Smooth muscle cell (in vitro differentiated cells): ENCODE results near the gene NCK2. TPM values are rescaled to one million over a fixed set of nuclear protein-coding genes. Genes with fewer than 3 reads are reported as not detected.

Experiments
- DNase-seq: peaks from one replicate; lab custom pipeline; 2025; ENCODE audit not compliant: unreplicated experiment; lab: John Stamatoyannopoulos, UW
- H2AFZ ChIP-seq: fragments of 200-600 bp; sonication (generic); 2 replicates; pipeline ENCODE4 v1.6.0; 2016; ENCODE audit warnings: antibody characterized with exemption, low read depth, mild to moderate bottlenecking
- H3F3A ChIP-seq: fragments of 200-600 bp; sonication (generic); 2 replicates; pipeline ENCODE4 v1.6.0; 2017; ENCODE audit warnings: antibody characterized with exemption, low read depth
- H3K27ac ChIP-seq: fragments of 200-600 bp; sonication (generic); 2 replicates; pipeline ENCODE4 v1.5.1; 2016; ENCODE audit warnings: low read depth, mild to moderate bottlenecking
- H3K27me3 ChIP-seq: fragments of 200-600 bp; sonication (generic); 2 replicates; pipeline ENCODE4 v1.6.1; 2016; ENCODE audit warnings: low read depth, mild to moderate bottlenecking
- H3K36me3 ChIP-seq: fragments of 200-600 bp; sonication (generic); 2 replicates; pipeline ENCODE4 v1.5.1; 2016; ENCODE audit warnings: low read depth
- H3K4me1 ChIP-seq: fragments of 200-600 bp; sonication (generic); 2 replicates; pipeline ENCODE4 v1.5.1; 2016; ENCODE audit warnings: low read depth
- H3K4me2 ChIP-seq: fragments of 200-600 bp; sonication (generic); 2 replicates; pipeline ENCODE4 v1.6.0; 2016; ENCODE audit warnings: mild to moderate bottlenecking
- H3K4me3 ChIP-seq: fragments of 200-600 bp; sonication (generic); 2 replicates; pipeline ENCODE4 v1.5.1; 2016; ENCODE audit warnings: mild to moderate bottlenecking
- H3K79me2 ChIP-seq: fragments of 200-600 bp; sonication (generic); 2 replicates; pipeline ENCODE4 v1.6.0; 2016; ENCODE audit warnings: low read depth, mild to moderate bottlenecking
- H3K9ac ChIP-seq: fragments of 200-600 bp; sonication (generic); 2 replicates; pipeline ENCODE4 v1.6.0; 2016; ENCODE audit warnings: low read depth
- H3K9me3 ChIP-seq: fragments of 200-600 bp; sonication (generic); replicated peaks from 2 replicates; pipeline ENCODE4 v1.5.1; 2016; ENCODE audit warnings: low read depth
- H4K20me1 ChIP-seq: fragments of 200-600 bp; sonication (generic); 2 replicates; pipeline ENCODE4 v1.6.0; 2016; ENCODE audit warnings: low read depth
- WGBS: methylation state at CpG from one replicate; pipeline ENCODE4 v1.1.7; 2016; ENCODE audit warnings: low lambda C conversion rate; 5-methylcytosine and 5-hydroxymethylcytosine counted together
- polyA plus RNA-seq: library from polyadenylated mRNA; unstranded; fragments of >200 nt; fragmentation: Nextera tagmentation; extraction: Ambion mirVana; gene quantifications from 2 replicates; pipeline ENCODE4 v1.2.1, GENCODE V29; 2016
- total RNA-seq: library from RNA; depleted of rRNA; stranded (reverse); fragments of >200 nt; gene quantifications from 2 replicates; pipeline ENCODE4 v1.2.3, GENCODE V29; 2014
- TF ChIP-seq, protein P1 (sequence below): fragments of 200-600 bp; sonication (generic); IDR thresholded peaks from 2 replicates; pipeline ENCODE4 v1.5.1; 2017; ENCODE audit warnings: borderline replicate concordance, mild to moderate bottlenecking, antibody characterized with exemption; ENCODE audit not compliant: insufficient read depth, poor library complexity, severe bottlenecking

The NCK2 gene
- total and polyA plus RNA-seq, 2 experiments from 2014 or later = 29.0 to 50.5 TPM

DNA sequence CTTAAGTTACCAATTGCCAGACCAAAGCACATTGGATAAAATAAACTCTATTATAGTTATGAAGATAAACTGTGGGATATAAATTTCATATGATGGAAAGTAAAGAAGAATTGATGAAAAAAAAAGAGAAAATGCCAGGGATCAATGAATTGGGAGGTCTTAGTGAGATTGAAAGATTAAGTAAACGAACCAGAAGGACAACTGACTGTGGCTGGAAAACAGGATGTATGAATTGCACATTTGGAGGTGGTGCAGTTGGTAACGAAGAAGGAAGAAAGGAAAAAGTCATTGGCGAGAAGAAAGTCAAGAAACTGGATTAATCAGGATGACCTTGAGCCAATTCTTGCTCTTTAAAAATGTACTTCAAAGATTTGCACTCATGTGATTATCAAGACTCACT is 166.7 kb downstream of the NCK2 start:
- Histone ChIP-seq H3K4me2 (no peak overlapping the region), H3K27me3 (no peaks in the 10 kb centered on the region), H2AFZ (no peak overlapping the region), H3K4me1 (no peaks in the 10 kb centered on the region), H3K79me2 (no peaks in the 10 kb centered on the region), H3K9me3 (peaks cover 4% of the 10 kb centered on the region), H4K20me1 (no peaks in the 10 kb centered on the region), H3F3A (no peaks in the 10 kb centered on the region), H3K4me3 (no peak overlapping the region), H3K36me3 (no peaks in the 10 kb centered on the region), H3K27ac (no peak overlapping the region), H3K9ac (no peak overlapping the region)
- no peak for DNase-seq
- WGBS = 90% methylated on average over 3 of the region's 3 CpGs
- TF ChIP-seq, protein P1, sequence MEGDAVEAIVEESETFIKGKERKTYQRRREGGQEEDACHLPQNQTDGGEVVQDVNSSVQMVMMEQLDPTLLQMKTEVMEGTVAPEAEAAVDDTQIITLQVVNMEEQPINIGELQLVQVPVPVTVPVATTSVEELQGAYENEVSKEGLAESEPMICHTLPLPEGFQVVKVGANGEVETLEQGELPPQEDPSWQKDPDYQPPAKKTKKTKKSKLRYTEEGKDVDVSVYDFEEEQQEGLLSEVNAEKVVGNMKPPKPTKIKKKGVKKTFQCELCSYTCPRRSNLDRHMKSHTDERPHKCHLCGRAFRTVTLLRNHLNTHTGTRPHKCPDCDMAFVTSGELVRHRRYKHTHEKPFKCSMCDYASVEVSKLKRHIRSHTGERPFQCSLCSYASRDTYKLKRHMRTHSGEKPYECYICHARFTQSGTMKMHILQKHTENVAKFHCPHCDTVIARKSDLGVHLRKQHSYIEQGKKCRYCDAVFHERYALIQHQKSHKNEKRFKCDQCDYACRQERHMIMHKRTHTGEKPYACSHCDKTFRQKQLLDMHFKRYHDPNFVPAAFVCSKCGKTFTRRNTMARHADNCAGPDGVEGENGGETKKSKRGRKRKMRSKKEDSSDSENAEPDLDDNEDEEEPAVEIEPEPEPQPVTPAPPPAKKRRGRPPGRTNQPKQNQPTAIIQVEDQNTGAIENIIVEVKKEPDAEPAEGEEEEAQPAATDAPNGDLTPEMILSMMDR = no peak

DNA sequence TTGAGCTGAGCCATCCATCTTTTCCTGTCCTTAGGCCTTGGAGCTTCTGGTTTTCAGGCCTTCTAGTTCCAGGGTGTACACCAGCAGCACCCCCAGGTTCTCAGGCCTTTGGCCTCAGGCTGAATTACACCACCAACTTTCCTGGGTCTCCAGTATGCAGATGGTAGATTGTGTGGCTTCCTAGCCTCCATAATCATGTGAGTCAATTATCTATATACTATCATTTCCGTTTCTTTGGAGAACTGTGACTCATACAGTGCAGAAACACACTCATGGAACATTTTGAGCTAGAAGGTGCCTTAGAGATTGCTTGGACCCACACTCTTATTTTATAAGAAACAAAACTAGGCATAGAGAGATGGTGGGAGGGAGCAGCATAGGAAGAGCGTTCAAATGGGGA is 167.4 kb downstream of the NCK2 start:
- peaks cover 4% of the 10 kb centered on the region for H3K9me3 ChIP-seq
- H3K4me2 ChIP-seq = no peak overlapping the region
- H2AFZ ChIP-seq = no peak overlapping the region
- no peak for DNase-seq
- H3K4me3 ChIP-seq = no peak overlapping the region
- H3K27me3 ChIP-seq = no peaks in the 10 kb centered on the region
- no peaks in the 10 kb centered on the region for H3K79me2 ChIP-seq
- WGBS = 87% methylated on average over 2 of the region's 2 CpGs
- TF ChIP-seq, protein P1 = no peak
- no peaks in the 10 kb centered on the region for H3K36me3 ChIP-seq
- no peaks in the 10 kb centered on the region for H3F3A ChIP-seq
- no peak overlapping the region for H3K9ac ChIP-seq
- H4K20me1 ChIP-seq = no peaks in the 10 kb centered on the region
- H3K4me1 ChIP-seq = no peaks in the 10 kb centered on the region
- H3K27ac ChIP-seq = no peak overlapping the region

DNA sequence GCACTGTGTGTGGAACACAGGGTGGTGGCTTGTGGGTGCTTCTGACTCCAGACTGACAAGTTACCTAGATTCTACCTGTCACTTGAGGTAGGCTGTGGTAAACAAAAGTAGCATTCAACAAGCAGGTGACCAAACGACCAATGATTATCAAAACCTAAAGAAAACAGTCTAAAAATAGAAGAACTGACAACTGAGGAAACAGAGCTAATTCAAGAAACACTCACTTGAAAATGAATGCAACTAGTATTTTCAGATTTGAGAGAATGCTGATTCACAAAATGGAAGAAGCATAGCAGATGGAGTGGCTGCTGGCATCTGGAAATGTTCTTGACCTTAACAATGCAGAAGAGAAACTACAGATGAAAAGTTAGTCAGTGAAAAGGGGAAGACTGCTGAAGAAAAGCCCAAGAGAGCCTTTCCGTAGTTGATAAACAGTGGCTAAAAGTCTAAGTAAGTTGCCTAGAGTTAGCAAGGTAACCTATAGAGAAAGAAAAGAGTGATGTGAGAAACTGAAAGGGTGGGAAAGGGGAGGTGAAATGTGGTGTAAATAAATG is 170.4 kb downstream of the NCK2 start:
- Histone ChIP-seq H3K9ac (no peak overlapping the region), H3K27me3 (no peaks in the 10 kb centered on the region), H3K4me3 (no peak overlapping the region), H3K4me1 (no peaks in the 10 kb centered on the region), H3K79me2 (no peaks in the 10 kb centered on the region), H3F3A (no peaks in the 10 kb centered on the region), H2AFZ (no peak overlapping the region), H3K9me3 (peaks cover 4% of the 10 kb centered on the region), H4K20me1 (no peaks in the 10 kb centered on the region), H3K4me2 (no peak overlapping the region), H3K27ac (no peak overlapping the region), H3K36me3 (no peaks in the 10 kb centered on the region)
- TF ChIP-seq, protein P1 = no peak
- DNase-seq = no peak
- WGBS = 93% methylated on average over 2 of the region's 2 CpGs

DNA sequence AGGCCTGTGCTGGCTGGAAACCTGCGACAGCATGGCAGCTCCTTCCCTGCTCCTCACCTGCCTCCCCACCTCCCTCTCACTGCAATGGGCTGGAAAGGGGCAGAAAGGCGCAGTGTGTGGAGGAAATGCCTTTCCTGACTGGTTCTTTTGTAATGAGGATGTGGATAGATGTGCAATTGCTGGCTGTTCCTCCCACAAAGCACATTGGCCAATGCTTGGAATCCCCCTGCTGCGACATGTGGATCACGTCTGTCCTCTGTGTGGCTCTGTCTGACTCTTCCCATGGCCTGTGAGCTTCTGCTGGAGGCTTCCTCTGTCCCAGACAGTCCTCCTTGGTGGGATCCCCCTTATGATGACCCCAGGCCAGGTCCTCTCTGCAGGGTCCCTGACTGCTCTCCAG is 172.5 kb downstream of the NCK2 start:
- Histone ChIP-seq H3K79me2 (no peaks in the 10 kb centered on the region), H3K27me3 (no peaks in the 10 kb centered on the region), H3K27ac (no peak overlapping the region), H3K4me2 (no peak overlapping the region), H3K4me3 (no peak overlapping the region), H4K20me1 (no peaks in the 10 kb centered on the region), H3K9me3 (peaks cover 4% of the 10 kb centered on the region), H2AFZ (no peak overlapping the region), H3F3A (no peaks in the 10 kb centered on the region), H3K9ac (no peak overlapping the region), H3K4me1 (no peaks in the 10 kb centered on the region), H3K36me3 (no peaks in the 10 kb centered on the region)
- 82% methylated on average over 4 of the region's 4 CpGs for WGBS
- TF ChIP-seq, protein P1 = no peak
- no peak for DNase-seq
